Measurements from ENCODE around the gene NT5DC3. TPM values are rescaled to one million over a fixed set of nuclear protein-coding genes. Genes with fewer than 3 reads are reported as not detected.

The NT5DC3 gene
- total and polyA plus RNA-seq, 9 of the 15 experiments (the other 6 are each of a cell fraction or from before 2014, with no cell fraction given) = 6.3 to 33.5 (median 24.5) TPM

GRCh38 chr12:103884316-103884715 lies 43.3 kb upstream of the NT5DC3 start (continued):
- TF ChIP-seq ZNF592 (IDR thresholded peaks at IDR 0.05) (no peak), NELFE (IDR thresholded peaks at IDR 0.05; ENCODE audit: insufficient read depth, insufficient read length) (no peak), PML (IDR thresholded peaks at IDR 0.05; ENCODE audit: low read length) (no peak), CEBPG (CRISPR knock-in tag; IDR thresholded peaks at IDR 0.05) (no peak), CEBPG (tag; conservative IDR thresholded peaks at IDR 0.05 in 1 of 2, IDR thresholded peaks at IDR 0.05 in 1 of 2) (no peak), RAD21 (CRISPR knock-in tag; conservative IDR thresholded peaks at IDR 0.05 in 1 of 2, IDR thresholded peaks at IDR 0.05 in 1 of 2) (peak; percentile 73 to 75), KLF16 (IDR thresholded peaks at IDR 0.05) (peak; percentile 20; the same call in 1 of the 2 replicates), SPI1 (IDR thresholded peaks at IDR 0.05; ENCODE audit: borderline replicate concordance, low read depth, low read length) (peak; percentile 87)
